Loucy (cell line): ENCODE data around the gene RNASE8.

ENCODE experiments used
- H2AFZ ChIP-seq: fragments of 200-600 bp; sonication (generic); 2 replicates; pipeline ENCODE4 v1.6.0; 2016; ENCODE audit warnings: antibody characterized with exemption, mild to moderate bottlenecking, low read length, moderate library complexity
- H3F3A ChIP-seq: fragments of 200-600 bp; 2 replicates; pipeline ENCODE4 v1.6.0; 2016; ENCODE audit warnings: antibody characterized with exemption, low read depth, mild to moderate bottlenecking
- H3K27me3 ChIP-seq: fragments of 200-600 bp; sonication (generic); 2 replicates; pipeline ENCODE4 v1.6.1; 2014; ENCODE audit warnings: low read length, mild to moderate bottlenecking; ENCODE audit not compliant: insufficient read depth, poor library complexity, severe bottlenecking
- H3K36me3 ChIP-seq: fragments of 200-600 bp; sonication (generic); 2 replicates; pipeline ENCODE4 v1.6.1; 2016; ENCODE audit warnings: low read length; ENCODE audit not compliant: insufficient read depth
- H3K4me1 ChIP-seq: fragments of 200-600 bp; sonication (generic); 2 replicates; pipeline ENCODE4 v1.5.1; 2014; ENCODE audit warnings: low read length, mild to moderate bottlenecking; ENCODE audit not compliant: insufficient read depth, poor library complexity, severe bottlenecking
- H3K4me2 ChIP-seq: fragments of 200-600 bp; sonication (generic); 2 replicates; pipeline ENCODE4 v1.6.0; 2014; ENCODE audit warnings: antibody characterized with exemption, low read length, low read depth, mild to moderate bottlenecking; ENCODE audit not compliant: poor library complexity, severe bottlenecking
- H3K4me3 ChIP-seq: fragments of 200-600 bp; sonication (generic); 2 replicates; pipeline ENCODE4 v1.5.1; 2014; ENCODE audit warnings: low read length, mild to moderate bottlenecking, mixed read lengths; ENCODE audit not compliant: poor library complexity, severe bottlenecking
- H3K79me2 ChIP-seq: fragments of 200-600 bp; sonication (generic); 2 replicates; pipeline ENCODE4 v1.6.1; 2014; ENCODE audit warnings: low read length; ENCODE audit not compliant: insufficient read depth
- H3K9ac ChIP-seq: fragments of 200-600 bp; sonication (generic); 2 replicates; pipeline ENCODE4 v1.6.0; 2014; ENCODE audit warnings: mild to moderate bottlenecking, low read depth, low read length, moderate library complexity; ENCODE audit not compliant: poor library complexity, severe bottlenecking
- H3K9me2 ChIP-seq: fragments of 200-600 bp; sonication (generic); replicated peaks from 2 replicates; pipeline ENCODE4 v1.6.1; 2016; ENCODE audit warnings: low read depth, low read length, mixed read lengths
- H3K9me3 ChIP-seq: fragments of 200-600 bp; sonication (generic); 2 replicates; pipeline ENCODE4 v1.6.1; 2014; ENCODE audit warnings: mild to moderate bottlenecking, antibody characterized with exemption, low read length, low read depth; ENCODE audit not compliant: insufficient read depth
- H4K20me1 ChIP-seq: fragments of 200-600 bp; sonication (generic); 2 replicates; pipeline ENCODE4 v1.6.0; 2014; ENCODE audit warnings: antibody characterized with exemption, low read length, mild to moderate bottlenecking; ENCODE audit not compliant: insufficient read depth, poor library complexity, severe bottlenecking
- EZH2phosphoT487 ChIP-seq: fragments of 200-600 bp; IDR thresholded peaks from 2 replicates; pipeline ENCODE4 v1.6.1; 2018; ENCODE audit warnings: antibody characterized with exemption, mild to moderate bottlenecking, moderate library complexity, borderline replicate concordance
- TF ChIP-seq, protein P1 (sequence below): fragments of 200-600 bp; sonication (generic); conservative IDR thresholded peaks from 2 replicates; pipeline ENCODE4 v1.5.1; 2014; ENCODE audit warnings: mild to moderate bottlenecking, antibody characterized with exemption, low read length

The RNASE8 gene

DNA sequence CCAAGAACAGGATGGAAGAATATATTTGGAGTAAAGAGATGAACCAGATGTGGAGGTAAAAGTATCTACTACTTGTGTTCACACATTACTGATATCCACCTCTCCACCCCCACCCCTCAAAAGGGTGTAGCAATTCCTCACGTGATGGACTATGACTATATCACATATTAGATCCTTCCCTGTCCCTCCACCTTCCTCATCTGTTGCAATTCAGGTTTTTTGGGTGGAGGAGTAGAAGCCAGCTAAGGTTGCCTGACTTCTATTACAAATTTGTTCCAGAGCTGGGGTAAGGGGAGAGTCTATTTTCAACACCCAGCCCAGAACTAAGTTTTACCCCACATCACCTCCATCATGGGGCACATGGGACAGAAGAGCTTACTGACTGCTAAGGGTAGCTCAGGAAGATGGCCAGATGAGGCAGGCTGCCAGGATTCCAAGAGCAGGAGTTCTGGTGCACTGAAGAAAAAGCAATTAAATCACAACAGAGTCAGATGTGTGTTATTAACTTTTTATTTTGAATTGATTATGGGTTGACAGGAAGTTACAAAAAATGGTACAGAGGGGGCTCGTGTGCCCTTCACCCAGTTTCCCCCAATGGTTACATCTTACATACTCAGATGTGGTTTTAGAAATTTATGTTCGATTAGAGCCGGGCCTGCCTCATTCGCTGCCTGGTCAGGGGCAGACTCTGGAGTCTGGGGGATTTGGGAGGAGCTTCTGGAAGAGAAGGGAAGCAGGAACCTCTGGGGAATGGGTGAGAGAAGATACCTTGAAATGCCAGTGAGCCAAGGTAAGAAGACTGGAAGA is 25.1 kb upstream of the RNASE8 start:
- Histone ChIP-seq H4K20me1 (no peaks in the 10 kb centered on the region), H3K4me2 (no peak overlapping the region), H3K9ac (no peak overlapping the region), H2AFZ (no peak overlapping the region), H3K9me2 (no peaks in the 10 kb centered on the region), H3K27me3 (no peaks in the 10 kb centered on the region), H3K4me1 (no peaks in the 10 kb centered on the region), H3K9me3 (no peaks in the 10 kb centered on the region), H3K4me3 (no peak overlapping the region), H3K79me2 (no peaks in the 10 kb centered on the region), H3K36me3 (no peaks in the 10 kb centered on the region), H3F3A (no peaks in the 10 kb centered on the region)
- TF ChIP-seq, protein P1, sequence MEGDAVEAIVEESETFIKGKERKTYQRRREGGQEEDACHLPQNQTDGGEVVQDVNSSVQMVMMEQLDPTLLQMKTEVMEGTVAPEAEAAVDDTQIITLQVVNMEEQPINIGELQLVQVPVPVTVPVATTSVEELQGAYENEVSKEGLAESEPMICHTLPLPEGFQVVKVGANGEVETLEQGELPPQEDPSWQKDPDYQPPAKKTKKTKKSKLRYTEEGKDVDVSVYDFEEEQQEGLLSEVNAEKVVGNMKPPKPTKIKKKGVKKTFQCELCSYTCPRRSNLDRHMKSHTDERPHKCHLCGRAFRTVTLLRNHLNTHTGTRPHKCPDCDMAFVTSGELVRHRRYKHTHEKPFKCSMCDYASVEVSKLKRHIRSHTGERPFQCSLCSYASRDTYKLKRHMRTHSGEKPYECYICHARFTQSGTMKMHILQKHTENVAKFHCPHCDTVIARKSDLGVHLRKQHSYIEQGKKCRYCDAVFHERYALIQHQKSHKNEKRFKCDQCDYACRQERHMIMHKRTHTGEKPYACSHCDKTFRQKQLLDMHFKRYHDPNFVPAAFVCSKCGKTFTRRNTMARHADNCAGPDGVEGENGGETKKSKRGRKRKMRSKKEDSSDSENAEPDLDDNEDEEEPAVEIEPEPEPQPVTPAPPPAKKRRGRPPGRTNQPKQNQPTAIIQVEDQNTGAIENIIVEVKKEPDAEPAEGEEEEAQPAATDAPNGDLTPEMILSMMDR = no peak
- no peak for TF ChIP-seq EZH2phosphoT487

DNA sequence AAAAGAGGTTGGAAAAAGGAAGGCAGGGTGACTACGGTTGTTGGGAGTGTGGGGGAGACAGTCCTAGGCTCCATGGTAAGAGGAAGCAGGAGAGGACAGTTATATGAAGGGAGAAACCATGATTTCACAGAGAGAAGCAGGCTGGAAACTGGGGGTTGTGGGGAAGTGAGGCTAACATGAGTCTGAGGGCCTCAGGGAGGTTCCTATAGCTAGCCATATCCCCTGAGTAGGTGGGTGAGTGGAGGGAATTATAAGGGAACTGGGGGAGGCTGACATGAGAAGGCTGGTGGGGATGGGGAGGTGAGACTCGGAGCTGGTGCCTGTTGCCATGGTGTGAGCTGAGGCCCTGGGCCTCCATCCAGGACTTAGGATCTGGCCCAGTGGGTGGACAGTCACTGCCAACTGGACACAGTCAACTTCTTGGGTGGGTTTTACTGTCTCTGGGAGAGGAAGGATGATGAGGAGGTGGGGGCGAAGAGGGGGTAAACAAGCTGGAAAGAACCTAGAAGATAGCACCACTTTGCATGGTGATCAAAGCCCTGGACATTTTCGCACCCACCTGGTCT is 24.4 kb upstream of the RNASE8 start:
- no peak overlapping the region for H2AFZ ChIP-seq
- H4K20me1 ChIP-seq = no peaks in the 10 kb centered on the region
- H3K79me2 ChIP-seq = no peaks in the 10 kb centered on the region
- H3K27me3 ChIP-seq = no peaks in the 10 kb centered on the region
- no peaks in the 10 kb centered on the region for H3K36me3 ChIP-seq
- H3K4me2 ChIP-seq = no peak overlapping the region
- H3K4me3 ChIP-seq = no peak overlapping the region
- H3K9me2 ChIP-seq = no peaks in the 10 kb centered on the region
- TF ChIP-seq, protein P1 = no peak
- TF ChIP-seq EZH2phosphoT487 = no peak
- H3K9me3 ChIP-seq = no peaks in the 10 kb centered on the region
- H3K9ac ChIP-seq = no peak overlapping the region
- H3K4me1 ChIP-seq = no peaks in the 10 kb centered on the region
- no peaks in the 10 kb centered on the region for H3F3A ChIP-seq

DNA sequence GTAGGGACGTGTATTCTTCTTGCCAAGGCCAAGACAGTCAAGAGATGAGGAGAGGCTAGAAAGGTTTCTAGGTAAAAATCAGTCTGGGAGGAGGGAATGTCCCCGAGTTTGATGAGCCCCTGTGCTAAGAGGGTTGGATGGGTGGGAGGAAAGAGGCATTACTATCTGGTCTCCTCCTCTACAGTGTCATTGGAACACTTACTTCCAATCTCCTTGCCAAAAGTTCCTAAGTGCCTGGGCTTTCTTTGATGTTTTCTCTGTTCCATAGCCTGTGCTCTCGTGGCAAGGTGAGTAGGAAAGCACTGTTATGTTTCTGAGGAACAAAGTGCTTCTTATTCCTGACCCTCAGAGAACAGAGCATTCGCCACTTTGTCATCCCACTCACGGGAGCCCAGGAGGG is 22.9 kb upstream of the RNASE8 start, which contains the start of gene RNASE13:
RNASE13 (minus strand) TSS at position 101 of the 400 bp plus-strand sequence. CDS start 519 bp downstream, outside the sequence.
- no peaks in the 10 kb centered on the region for H3K4me1 ChIP-seq
- TF ChIP-seq EZH2phosphoT487 = no peak
- TF ChIP-seq, protein P1 = no peak
- H3K4me3 ChIP-seq = no peak within 1 kb of the TSS
- H3K27me3 ChIP-seq = no peaks in the 10 kb centered on the region
- H3K79me2 ChIP-seq = no peaks in the 10 kb centered on the region
- no peaks in the 10 kb centered on the region for H3K36me3 ChIP-seq
- no peak within 1 kb of the TSS for H2AFZ ChIP-seq
- no peaks in the 10 kb centered on the region for H4K20me1 ChIP-seq
- no peaks in the 10 kb centered on the region for H3K9me2 ChIP-seq
- no peaks in the 10 kb centered on the region for H3F3A ChIP-seq
- no peak within 1 kb of the TSS for H3K9ac ChIP-seq
- no peak within 1 kb of the TSS for H3K4me2 ChIP-seq
- no peaks in the 10 kb centered on the region for H3K9me3 ChIP-seq
